ENCODE measurements around the gene TCEANC2. TPM values are rescaled to one million over a fixed set of nuclear protein-coding genes. Genes with fewer than 3 reads are reported as not detected.
"Not testable (repeated sequence)": the region's sequence is repeated elsewhere in the genome, so short reads cannot be mapped to it uniquely, and the experiment has no call there.

TCEANC2 gene
- total RNA-seq, 2 experiments from 2014 or later: 12.8 to 13.6 TPM

- Mint-ChIP-seq H3K4me1 (ENCODE audit: low read depth) (no peaks in the 10 kb centered on the region), H3K36me3 (peaks cover 18% of the 10 kb centered on the region), H3K9me3 (no peaks in the 10 kb centered on the region), H3K27ac (no peak overlapping the region), H3K27me3 (no peaks in the 10 kb centered on the region), H3K4me3 (no peak overlapping the region)
- intact Hi-C loops (cut with micrococcal nuclease): no loop called here
- ChIA-PET POLR2A (no interaction called here), CTCF (no interaction called here)
- DNase-seq: no peak
These were observed 42.9 kb downstream of the TCEANC2 start for GRCh38 chr1:54096227-54096876.

GRCh38 chr1:54096877-54097240 lies 43.5 kb downstream of the TCEANC2 start:
- H3K4me1 Mint-ChIP-seq (ENCODE audit: low read depth): no peaks in the 10 kb centered on the region
- POLR2A ChIA-PET: no interaction called here
- no peaks in the 10 kb centered on the region for H3K27me3 Mint-ChIP-seq
- H3K36me3 Mint-ChIP-seq: peaks cover 16% of the 10 kb centered on the region
- no peak for DNase-seq
- CTCF ChIA-PET: no interaction called here
- intact Hi-C loops (cut with micrococcal nuclease): no loop called here
- no peak overlapping the region for H3K4me3 Mint-ChIP-seq
- no peak overlapping the region for H3K27ac Mint-ChIP-seq
- no peaks in the 10 kb centered on the region for H3K9me3 Mint-ChIP-seq

- H3K9me3 Mint-ChIP-seq: no peaks in the 10 kb centered on the region
- no peak for DNase-seq
- no peaks in the 10 kb centered on the region for H3K27me3 Mint-ChIP-seq
- ChIA-PET CTCF (interaction anchor here (1.5 kb wide), 1 partner anchor 18 kb away, joined by 10 read pairs; no protein-coding TSS in a partner anchor), POLR2A (no interaction called here)
- H3K27ac Mint-ChIP-seq: no peak overlapping the region
- no peaks in the 10 kb centered on the region for H3K4me1 Mint-ChIP-seq (ENCODE audit: low read depth)
- intact Hi-C loops (cut with micrococcal nuclease): no loop called here
- H3K4me3 Mint-ChIP-seq: no peak overlapping the region
- H3K36me3 Mint-ChIP-seq: peaks cover 23% of the 10 kb centered on the region
These were observed 45.7 kb downstream of the TCEANC2 start for GRCh38 chr1:54099061-54099610.

GRCh38 chr1:54100500-54100899 lies 47.1 kb downstream of the TCEANC2 start:
- no peak overlapping the region for H3K27ac Mint-ChIP-seq
- no peaks in the 10 kb centered on the region for H3K27me3 Mint-ChIP-seq
- no peak overlapping the region for H3K4me3 Mint-ChIP-seq
- no peaks in the 10 kb centered on the region for H3K4me1 Mint-ChIP-seq (ENCODE audit: low read depth)
- peaks cover 23% of the 10 kb centered on the region for H3K36me3 Mint-ChIP-seq
- POLR2A ChIA-PET: no interaction called here
- intact Hi-C loops (cut with micrococcal nuclease): no loop called here
- no peaks in the 10 kb centered on the region for H3K9me3 Mint-ChIP-seq
- no peak for DNase-seq
- CTCF ChIA-PET: no interaction called here

- H3K36me3 Mint-ChIP-seq: peaks cover 14% of the 10 kb centered on the region
- no peak overlapping the region for H3K27ac Mint-ChIP-seq
- ChIA-PET CTCF (no interaction called here), POLR2A (no interaction called here)
- no peaks in the 10 kb centered on the region for H3K4me1 Mint-ChIP-seq (ENCODE audit: low read depth)
- H3K27me3 Mint-ChIP-seq: no peaks in the 10 kb centered on the region
- intact Hi-C loops (cut with micrococcal nuclease): no loop called here
- H3K4me3 Mint-ChIP-seq: no peak overlapping the region
- no peaks in the 10 kb centered on the region for H3K9me3 Mint-ChIP-seq
- DNase-seq: no peak
These were observed 50.0 kb downstream of the TCEANC2 start for GRCh38 chr1:54103414-54103813.

DNA sequence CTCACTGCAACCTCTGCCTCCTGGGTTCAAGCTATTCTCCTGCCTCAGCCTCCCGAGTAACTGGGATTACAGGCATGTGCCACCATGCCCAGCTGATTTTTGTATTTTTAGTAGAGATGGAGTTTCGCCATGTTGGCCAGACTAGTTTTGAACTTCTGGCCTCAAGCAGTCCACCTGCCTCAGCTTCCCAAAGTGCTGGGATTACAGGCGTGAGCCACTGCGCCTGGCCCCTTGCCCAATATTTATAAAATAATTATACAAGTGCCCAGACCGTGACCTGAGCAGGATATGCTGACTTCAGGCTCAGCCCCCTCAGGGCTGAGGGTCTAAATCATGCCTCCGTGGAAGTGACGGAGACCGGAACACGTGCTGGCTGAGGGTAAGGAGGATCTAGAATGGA lies 51.2 kb downstream of the TCEANC2 start:
- H3K4me1 Mint-ChIP-seq (ENCODE audit: low read depth); H3K27me3 Mint-ChIP-seq; H3K9me3 Mint-ChIP-seq; H3K4me3 Mint-ChIP-seq; DNase-seq; intact Hi-C loops (cut with micrococcal nuclease); H3K27ac Mint-ChIP-seq; POLR2A ChIA-PET: not testable (repeated sequence)
- peaks cover 14% of the 10 kb centered on the region for H3K36me3 Mint-ChIP-seq
- CTCF ChIA-PET: interaction anchor here (1.6 kb wide), 1 partner anchor 23 kb away, joined by 5 read pairs; no protein-coding TSS in a partner anchor

DNA sequence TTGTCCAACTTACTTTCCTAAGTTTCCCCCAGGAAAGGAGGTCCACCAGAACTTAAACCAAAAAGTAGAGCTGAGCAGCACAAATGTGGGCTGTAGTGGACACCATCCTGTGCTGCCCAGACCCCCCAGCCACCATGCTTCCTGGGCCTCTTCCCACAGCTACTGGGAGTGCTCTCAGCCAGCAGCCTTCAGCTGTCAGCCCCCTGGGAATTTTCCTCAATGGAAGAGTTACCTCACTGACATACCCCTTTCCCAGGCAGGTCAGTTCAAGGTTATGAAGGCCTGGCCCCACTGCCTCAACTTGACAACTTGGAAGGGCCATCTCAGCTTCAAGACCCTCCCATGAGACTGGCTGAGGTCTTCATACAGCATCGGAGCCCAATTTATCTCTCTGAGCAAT lies 51.7 kb downstream of the TCEANC2 start:
- H3K27me3 Mint-ChIP-seq: no peaks in the 10 kb centered on the region
- intact Hi-C loops (cut with micrococcal nuclease): no loop called here
- ChIA-PET CTCF (interaction anchor here (1.6 kb wide), 1 partner anchor 23 kb away, joined by 5 read pairs; no protein-coding TSS in a partner anchor), POLR2A (no interaction called here)
- H3K36me3 Mint-ChIP-seq: peaks cover 14% of the 10 kb centered on the region
- H3K9me3 Mint-ChIP-seq: no peaks in the 10 kb centered on the region
- no peaks in the 10 kb centered on the region for H3K4me1 Mint-ChIP-seq (ENCODE audit: low read depth)
- DNase-seq: no peak
- H3K27ac Mint-ChIP-seq: no peak overlapping the region
- no peak overlapping the region for H3K4me3 Mint-ChIP-seq

GRCh38 chr1:54105736-54106269 lies 52.4 kb downstream of the TCEANC2 start:
- ChIA-PET POLR2A (no interaction called here), CTCF (interaction anchor here (1.6 kb wide), 1 partner anchor 24 kb away, joined by 5 read pairs; no protein-coding TSS in a partner anchor)
- Mint-ChIP-seq H3K9me3 (no peaks in the 10 kb centered on the region), H3K4me3 (no peak overlapping the region), H3K27me3 (no peaks in the 10 kb centered on the region), H3K36me3 (peaks cover 12% of the 10 kb centered on the region), H3K4me1 (ENCODE audit: low read depth) (no peaks in the 10 kb centered on the region), H3K27ac (no peak overlapping the region)
- intact Hi-C loops (cut with micrococcal nuclease): no loop called here
- DNase-seq: no peak

- intact Hi-C loops (cut with micrococcal nuclease): no loop called here
- Mint-ChIP-seq H3K4me1 (ENCODE audit: low read depth) (no peaks in the 10 kb centered on the region), H3K9me3 (no peaks in the 10 kb centered on the region), H3K4me3 (no peak overlapping the region), H3K27me3 (no peaks in the 10 kb centered on the region), H3K27ac (no peak overlapping the region), H3K36me3 (peaks cover 7% of the 10 kb centered on the region)
- ChIA-PET CTCF (no interaction called here), POLR2A (no interaction called here)
- no peak for DNase-seq
These were observed 53.7 kb downstream of the TCEANC2 start for GRCh38 chr1:54107131-54107530.

DNA sequence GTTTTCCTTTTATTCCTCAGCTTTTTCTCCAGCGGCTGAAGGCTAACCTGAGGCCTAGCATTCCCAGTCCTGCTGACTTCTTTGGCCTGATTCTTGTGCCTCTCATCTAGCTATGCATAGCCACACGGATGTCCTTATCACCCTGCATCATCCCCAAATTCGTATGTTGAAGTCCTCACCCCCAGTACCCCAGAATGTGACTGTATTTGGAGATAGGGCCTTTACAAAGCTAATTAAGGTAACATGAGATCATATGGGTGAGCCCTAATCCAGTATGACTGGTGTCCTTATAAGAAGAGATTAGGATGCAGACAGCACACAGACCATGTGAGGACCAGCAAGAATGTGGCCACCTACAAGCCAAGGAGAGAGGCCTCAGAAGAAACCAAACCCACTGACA lies 54.7 kb downstream of the TCEANC2 start:
- Mint-ChIP-seq H3K27ac (no peak overlapping the region), H3K4me1 (ENCODE audit: low read depth) (no peaks in the 10 kb centered on the region), H3K9me3 (no peaks in the 10 kb centered on the region), H3K36me3 (peaks cover under 1% of the 10 kb centered on the region), H3K27me3 (no peaks in the 10 kb centered on the region), H3K4me3 (no peak overlapping the region)
- intact Hi-C loops (cut with micrococcal nuclease): no loop called here
- ChIA-PET CTCF (interaction anchor here (0.6 to 0.7 kb wide), 2 partner anchors 119 to 357 kb away, joined by 3 to 5 read pairs; no protein-coding TSS in a partner anchor), POLR2A (no interaction called here)
- DNase-seq: no peak

GRCh38 chr1:54109129-54110090 lies 56.0 kb downstream of the TCEANC2 start:
- H3K27ac Mint-ChIP-seq: no peak overlapping the region
- intact Hi-C loops (cut with micrococcal nuclease): no loop called here
- CTCF ChIA-PET: no interaction called here
- POLR2A ChIA-PET: no interaction called here
- no peak overlapping the region for H3K4me3 Mint-ChIP-seq
- DNase-seq: no peak
- no peaks in the 10 kb centered on the region for H3K36me3 Mint-ChIP-seq
- H3K9me3 Mint-ChIP-seq: no peaks in the 10 kb centered on the region
- H3K4me1 Mint-ChIP-seq (ENCODE audit: low read depth): no peaks in the 10 kb centered on the region
- H3K27me3 Mint-ChIP-seq: no peaks in the 10 kb centered on the region

DNA sequence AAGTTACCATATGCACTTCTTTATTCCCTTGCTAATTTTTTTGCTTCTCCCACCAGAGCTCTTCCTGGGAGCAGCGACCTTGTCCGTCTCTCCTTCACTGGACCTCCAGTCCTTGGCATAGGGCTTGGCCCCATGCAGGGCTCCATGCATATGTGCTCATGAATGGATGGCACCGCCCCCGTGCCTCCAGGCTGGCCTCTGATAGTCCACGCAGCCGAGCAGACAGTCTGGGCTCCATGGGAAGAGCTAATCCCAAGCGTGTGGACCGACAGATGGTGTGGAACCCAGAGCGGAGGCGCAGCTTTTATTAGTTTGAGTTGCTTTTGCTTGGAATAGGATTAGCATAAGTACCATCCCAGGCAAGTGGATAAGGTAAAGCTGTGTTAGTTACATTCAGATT lies 57.6 kb downstream of the TCEANC2 start:
- ChIA-PET CTCF (interaction anchor here (1.1 kb wide), 2 partner anchors 10 to 29 kb away, joined by 3 read pairs; no protein-coding TSS in a partner anchor), POLR2A (no interaction called here)
- no peak for DNase-seq
- intact Hi-C loops (cut with micrococcal nuclease): no loop called here
- no peaks in the 10 kb centered on the region for H3K27me3 Mint-ChIP-seq
- H3K27ac Mint-ChIP-seq: no peak overlapping the region
- no peaks in the 10 kb centered on the region for H3K9me3 Mint-ChIP-seq
- H3K36me3 Mint-ChIP-seq: no peaks in the 10 kb centered on the region
- H3K4me3 Mint-ChIP-seq: no peak overlapping the region
- H3K4me1 Mint-ChIP-seq (ENCODE audit: low read depth): no peaks in the 10 kb centered on the region
